ENCODE results near the gene ANO3. TPM values are rescaled to one million over a fixed set of nuclear protein-coding genes. Genes with fewer than 3 reads are reported as not detected.
A peak's percentile ranks its signal among the peaks of the same experiment; 100 is the strongest.

The ANO3 gene
- total and polyA plus RNA-seq, 2 experiments from 2014 or later = 0.10 to 0.32 TPM

DNA sequence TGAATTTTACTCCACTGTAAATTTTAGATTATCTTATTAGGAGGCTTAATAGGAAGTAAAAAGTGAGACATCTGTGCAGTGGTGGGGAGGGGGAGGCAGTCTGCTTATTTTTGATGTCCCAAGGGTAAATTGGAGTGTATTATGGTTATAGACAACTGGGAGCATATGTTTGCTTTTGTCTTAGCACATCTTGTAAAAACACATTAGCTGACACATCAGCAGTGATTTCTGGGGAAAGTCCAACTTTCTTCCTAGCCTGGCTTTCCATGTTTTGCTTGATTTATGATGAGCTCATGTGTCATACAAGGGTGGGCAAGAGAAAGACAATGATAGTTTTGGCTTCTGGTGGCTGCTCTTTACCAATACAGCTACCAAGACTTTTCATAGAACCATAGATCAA lies 4.0 kb downstream of the ANO3 start:
- peak; percentile 6 for DNase-seq
- H3K27ac ChIP-seq = no peak overlapping the region
- H3K27me3 ChIP-seq (replicated peaks; ENCODE audit: insufficient read depth) = no peaks in the 10 kb centered on the region
- H3K79me2 ChIP-seq (ENCODE audit: insufficient read depth) = no peaks in the 10 kb centered on the region
- no peaks in the 10 kb centered on the region for H3K9me3 ChIP-seq (ENCODE audit: low read depth)
- H3K4me2 ChIP-seq (ENCODE audit: unreplicated experiment) = no peak overlapping the region
- H3K9me2 ChIP-seq (ENCODE audit: insufficient read depth) = no peaks in the 10 kb centered on the region
- H3K36me3 ChIP-seq (ENCODE audit: low read depth) = no peaks in the 10 kb centered on the region
- no peaks in the 10 kb centered on the region for H3K4me1 ChIP-seq (ENCODE audit: insufficient read depth)
- H2AFZ ChIP-seq = no peak overlapping the region
- no peak overlapping the region for H3K9ac ChIP-seq
- H3K4me3 ChIP-seq = no peak overlapping the region
- H3F3A ChIP-seq (ENCODE audit: insufficient read depth) = no peaks in the 10 kb centered on the region
- H4K20me1 ChIP-seq (ENCODE audit: insufficient read depth) = no peaks in the 10 kb centered on the region
- TF ChIP-seq EZH2 (IDR thresholded peaks at IDR 0.05; ENCODE audit: insufficient read depth, poor library complexity, severe bottlenecking) (no peak), EZH2phosphoT487 (IDR thresholded peaks at IDR 0.05; ENCODE audit: insufficient read depth, low read depth) (no peak)
- in situ Hi-C loops (cut with MboI) = no loop called here

- Histone ChIP-seq H3K9ac (no peak overlapping the region), H3K9me2 (ENCODE audit: insufficient read depth) (peaks cover 4% of the 10 kb centered on the region; the same call in 1 of the 2 replicates), H3K79me2 (ENCODE audit: insufficient read depth) (no peaks in the 10 kb centered on the region), H4K20me1 (ENCODE audit: insufficient read depth) (no peaks in the 10 kb centered on the region), H3K27ac (no peak overlapping the region), H3K4me1 (ENCODE audit: insufficient read depth) (no peaks in the 10 kb centered on the region), H3K4me3 (no peak overlapping the region), H2AFZ (no peak overlapping the region), H3K36me3 (ENCODE audit: low read depth) (no peaks in the 10 kb centered on the region), H3K4me2 (ENCODE audit: unreplicated experiment) (no peak overlapping the region), H3K27me3 (replicated peaks; ENCODE audit: insufficient read depth) (no peaks in the 10 kb centered on the region), H3K9me3 (ENCODE audit: low read depth) (no peaks in the 10 kb centered on the region), H3F3A (ENCODE audit: insufficient read depth) (no peaks in the 10 kb centered on the region)
- TF ChIP-seq EZH2 (IDR thresholded peaks at IDR 0.05; ENCODE audit: insufficient read depth, poor library complexity, severe bottlenecking) = no peak
- TF ChIP-seq EZH2phosphoT487 (IDR thresholded peaks at IDR 0.05; ENCODE audit: insufficient read depth, low read depth) = no peak
- peak; percentile 60 for DNase-seq
- in situ Hi-C loops (cut with MboI) = no loop called here
- WGBS, 2 experiments (ENCODE audit: low coverage in 1 of 2, low lambda C conversion rate in 2 of 2, missing lambda C conversion rate in 2 of 2) = 57 to 58% methylated on average over 2 of the region's 2 CpGs
These were observed 12.7 kb downstream of the ANO3 start for GRCh38 chr11:26344647-26345046.

GRCh38 chr11:26348776-26349175 lies 16.8 kb downstream of the ANO3 start:
- WGBS, 2 experiments (ENCODE audit: low coverage in 1 of 2, low lambda C conversion rate in 2 of 2, missing lambda C conversion rate in 2 of 2) = 88 to 92% methylated on average over 5 of the region's 5 CpGs
- no peaks in the 10 kb centered on the region for H3K4me1 ChIP-seq (ENCODE audit: insufficient read depth)
- no peak overlapping the region for H3K4me3 ChIP-seq
- in situ Hi-C loops (cut with MboI) = no loop called here
- no peaks in the 10 kb centered on the region for H4K20me1 ChIP-seq (ENCODE audit: insufficient read depth)
- H2AFZ ChIP-seq = no peak overlapping the region
- H3K9me3 ChIP-seq (ENCODE audit: low read depth) = no peaks in the 10 kb centered on the region
- H3F3A ChIP-seq (ENCODE audit: insufficient read depth) = no peaks in the 10 kb centered on the region
- no peak overlapping the region for H3K4me2 ChIP-seq (ENCODE audit: unreplicated experiment)
- no peak for DNase-seq
- H3K79me2 ChIP-seq (ENCODE audit: insufficient read depth) = no peaks in the 10 kb centered on the region
- H3K36me3 ChIP-seq (ENCODE audit: low read depth) = no peaks in the 10 kb centered on the region
- no peaks in the 10 kb centered on the region for H3K27me3 ChIP-seq (replicated peaks; ENCODE audit: insufficient read depth)
- TF ChIP-seq EZH2phosphoT487 (IDR thresholded peaks at IDR 0.05; ENCODE audit: insufficient read depth, low read depth) = no peak
- H3K9me2 ChIP-seq (ENCODE audit: insufficient read depth) = peaks cover 4% of the 10 kb centered on the region; the same call in 1 of the 2 replicates
- no peak overlapping the region for H3K9ac ChIP-seq
- H3K27ac ChIP-seq = no peak overlapping the region

DNA sequence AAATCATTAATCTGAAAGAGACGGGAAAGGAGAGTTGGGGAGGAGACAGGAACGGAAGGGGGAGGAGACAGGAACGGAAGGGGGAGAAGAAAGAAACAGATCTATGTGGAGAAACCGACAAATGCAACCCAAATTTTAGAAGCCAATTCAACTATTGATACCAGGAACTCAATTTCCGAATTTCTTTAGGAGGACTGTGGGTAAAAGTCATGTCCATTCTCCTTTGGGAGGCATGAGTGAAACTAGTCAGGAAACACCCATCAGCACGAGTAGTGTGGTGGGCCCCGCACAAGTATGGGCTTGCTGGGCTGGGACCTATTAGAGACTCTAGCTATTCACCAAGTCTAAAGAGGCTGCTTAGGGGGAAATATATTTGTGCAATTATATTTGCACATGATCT lies 18.1 kb downstream of the ANO3 start:
- H3K36me3 ChIP-seq (ENCODE audit: low read depth) = no peaks in the 10 kb centered on the region
- H2AFZ ChIP-seq = no peak overlapping the region
- H3K9me3 ChIP-seq (ENCODE audit: low read depth) = no peaks in the 10 kb centered on the region
- 76 to 78% methylated on average over 7 of the region's 7 CpGs for WGBS, 2 experiments (ENCODE audit: low coverage in 1 of 2, low lambda C conversion rate in 2 of 2, missing lambda C conversion rate in 2 of 2)
- no peaks in the 10 kb centered on the region for H3K27me3 ChIP-seq (replicated peaks; ENCODE audit: insufficient read depth)
- no peaks in the 10 kb centered on the region for H4K20me1 ChIP-seq (ENCODE audit: insufficient read depth)
- H3K4me2 ChIP-seq (ENCODE audit: unreplicated experiment) = no peak overlapping the region
- DNase-seq = no peak
- no peak overlapping the region for H3K9ac ChIP-seq
- H3F3A ChIP-seq (ENCODE audit: insufficient read depth) = no peaks in the 10 kb centered on the region
- peaks cover 4% of the 10 kb centered on the region; the same call in 1 of the 2 replicates for H3K9me2 ChIP-seq (ENCODE audit: insufficient read depth)
- no peaks in the 10 kb centered on the region for H3K4me1 ChIP-seq (ENCODE audit: insufficient read depth)
- no peaks in the 10 kb centered on the region for H3K79me2 ChIP-seq (ENCODE audit: insufficient read depth)
- H3K4me3 ChIP-seq = no peak overlapping the region
- no peak overlapping the region for H3K27ac ChIP-seq
- TF ChIP-seq EZH2phosphoT487 (IDR thresholded peaks at IDR 0.05; ENCODE audit: insufficient read depth, low read depth) = no peak
- no peak for TF ChIP-seq EZH2 (IDR thresholded peaks at IDR 0.05; ENCODE audit: insufficient read depth, poor library complexity, severe bottlenecking)
- in situ Hi-C loops (cut with MboI) = no loop called here

DNA sequence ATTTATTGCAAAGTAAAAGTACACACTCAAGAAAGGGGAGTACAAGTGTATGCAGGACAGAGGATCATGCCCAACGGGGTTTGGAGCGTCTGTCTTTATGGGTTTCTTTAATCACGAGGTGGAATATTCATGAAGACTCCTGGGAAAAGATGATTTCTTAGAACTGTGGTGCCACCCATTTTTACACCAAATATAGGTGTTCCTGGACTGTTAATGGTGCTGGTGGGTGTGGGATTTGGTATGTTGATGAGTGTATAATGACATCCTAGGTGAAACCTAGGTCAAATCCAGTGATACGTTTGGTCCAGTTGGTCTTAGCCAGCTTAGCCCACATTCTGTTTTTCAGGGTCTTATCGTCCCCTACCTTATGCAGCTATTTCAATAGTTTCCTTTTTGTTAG lies 21.1 kb downstream of the ANO3 start:
- H3K79me2 ChIP-seq (ENCODE audit: insufficient read depth) = no peaks in the 10 kb centered on the region
- H3K4me3 ChIP-seq = no peak overlapping the region
- no peaks in the 10 kb centered on the region for H4K20me1 ChIP-seq (ENCODE audit: insufficient read depth)
- no peak for DNase-seq
- H3K27ac ChIP-seq = no peak overlapping the region
- 85 to 90% methylated on average over 5 of the region's 5 CpGs for WGBS, 2 experiments (ENCODE audit: low coverage in 1 of 2, low lambda C conversion rate in 2 of 2, missing lambda C conversion rate in 2 of 2)
- no peaks in the 10 kb centered on the region for H3K9me2 ChIP-seq (ENCODE audit: insufficient read depth)
- no peaks in the 10 kb centered on the region for H3F3A ChIP-seq (ENCODE audit: insufficient read depth)
- no peaks in the 10 kb centered on the region for H3K4me1 ChIP-seq (ENCODE audit: insufficient read depth)
- no peaks in the 10 kb centered on the region for H3K9me3 ChIP-seq (ENCODE audit: low read depth)
- no peak for TF ChIP-seq EZH2phosphoT487 (IDR thresholded peaks at IDR 0.05; ENCODE audit: insufficient read depth, low read depth)
- TF ChIP-seq EZH2 (IDR thresholded peaks at IDR 0.05; ENCODE audit: insufficient read depth, poor library complexity, severe bottlenecking) = no peak
- in situ Hi-C loops (cut with MboI) = no loop called here
- H3K9ac ChIP-seq = no peak overlapping the region
- no peaks in the 10 kb centered on the region for H3K27me3 ChIP-seq (replicated peaks; ENCODE audit: insufficient read depth)
- H3K4me2 ChIP-seq (ENCODE audit: unreplicated experiment) = no peak overlapping the region
- H2AFZ ChIP-seq = no peak overlapping the region
- no peaks in the 10 kb centered on the region for H3K36me3 ChIP-seq (ENCODE audit: low read depth)

All from GM23248 (cell line).